Transverse colon (tissue), 4 donors: Measurements from ENCODE around the gene TNNI3K. TPM values are rescaled to one million over a fixed set of nuclear protein-coding genes. Genes with fewer than 3 reads are reported as not detected.

Source experiments
- DNase-seq: peaks from one replicate; pipeline ENCODE4 v3.0.0-alpha.2; 2019
- H3K27ac ChIP-seq, 4 donors: fragments of 200-600 bp; sonication (generic); 2 replicates each; pipeline ENCODE4 v1.5.1; 2016 to 2018; ENCODE audit warnings: inconsistent platforms in 4 of 4
- H3K27me3 ChIP-seq: fragments of 200-600 bp; sonication (generic); 2 replicates; pipeline ENCODE4 v1.5.1; 2017; ENCODE audit warnings: inconsistent platforms
- H3K36me3 ChIP-seq, 4 donors: fragments of 200-600 bp; sonication (generic); 2 replicates each; pipeline ENCODE4 v1.5.1; 2017 to 2019; ENCODE audit warnings: inconsistent platforms in 4 of 4
- H3K4me1 ChIP-seq, 4 donors: fragments of 200-600 bp; sonication (generic); 2 replicates each; pipeline ENCODE4 v1.5.1; 2017 to 2020; ENCODE audit warnings: inconsistent platforms in 4 of 4
- H3K4me3 ChIP-seq, 4 donors: fragments of 200-600 bp; sonication (generic); 1 replicate in 1 of 4; 2 replicates in 3 of 4; pipeline versions ENCODE4 v1.5.1 to v1.6.1; 2017 to 2019; ENCODE audit warnings: inconsistent platforms in 4 of 4
- H3K9me3 ChIP-seq, 2 donors: fragments of 200-600 bp; sonication (generic); 2 replicates each; pipeline ENCODE4 v1.5.1; 2017 to 2019; ENCODE audit warnings: inconsistent platforms in 2 of 2
- CTCF ChIP-seq, 5 experiments: fragments of 200-600 bp in 3 of 5; fragments of 450-650 bp in 2 of 5; sonication (generic) in 3 of 5; IDR thresholded peaks; 1 replicate in 2 of 5; 2 replicates in 3 of 5; pipeline ENCODE4 v1.5.1; 2016 to 2017; ENCODE audit warnings: antibody characterized with exemption in 5 of 5, inconsistent platforms in 3 of 5, mild to moderate bottlenecking in 2 of 5, moderate library complexity in 1 of 5
- EP300 ChIP-seq: sonication (generic); formaldehyde crosslinking; IDR thresholded peaks from one replicate; pipeline ENCODE4 v1.6.1; 2017; ENCODE audit warnings: antibody characterized with exemption, low read depth
- POLR2A ChIP-seq: fragments of 450-650 bp; IDR thresholded peaks from one replicate; pipeline ENCODE4 v1.6.1; 2016; ENCODE audit warnings: antibody characterized with exemption, mild to moderate bottlenecking, moderate library complexity
- POLR2AphosphoS5 ChIP-seq, 3 donors: sonication (generic); formaldehyde crosslinking; IDR thresholded peaks; one replicate each; pipeline ENCODE4 v1.6.1; 2016; ENCODE audit warnings: antibody characterized with exemption in 3 of 3
- WGBS, 2 donors: methylation state at CpG; one replicate each; pipeline ENCODE4 v1.1.5; 2018; ENCODE audit warnings: low coverage in 1 of 2; 5-methylcytosine and 5-hydroxymethylcytosine counted together
- in situ Hi-C, 4 donors: fragments of 200-750 bp; cut with MboI; loops; one replicate each; pipeline versions ENCODE4 v1.15.0 to v1.15.1; 2017; ENCODE audit warnings: low sequenced_read_pairs in 3 of 4, low pct_ligation_motif_present in 1 of 4, low pct_unique_long_range_greater_than_20kb in 1 of 4
- intact Hi-C: fragments of 100-400 bp; cut with DNase I; formaldehyde crosslinking; loops from one replicate; pipeline ENCODE4 v1.15.1; 2023; ENCODE audit warnings: low total_unique reads
- total RNA-seq, 4 donors: library from RNA; depleted of rRNA; stranded (reverse); fragments of >200 nt; gene quantifications; one replicate each; pipeline ENCODE4 v1.1.0, GENCODE V29; 2016

The TNNI3K gene
- total RNA-seq, 4 donors from 2014 or later, result 0.95 to 14.2 (median 2.9) TPM; not detected in 1

- DNase-seq, result no peak
- Histone ChIP-seq H3K27me3 (no peaks in the 10 kb centered on the region), H3K36me3 (no peaks in the 10 kb centered on the region), H3K27ac (no peak overlapping the region), H3K4me3 (no peak overlapping the region), H3K9me3 (no peaks in the 10 kb centered on the region), H3K4me1 (no peaks in the 10 kb centered on the region)
- in situ Hi-C loops, result no loop called here
- TF ChIP-seq POLR2A (no peak), POLR2AphosphoS5 (IDR thresholded peaks at IDR 0.05) (no peak), EP300 (no peak), CTCF (IDR thresholded peaks at IDR 0.05) (no peak)
- 63 to 75% methylated on average over 1 to 2 of the region's 2 CpGs for WGBS, 2 donors
- intact Hi-C loops, result no loop called here
These were observed 267.7 kb downstream of the TNNI3K start for GRCh38 chr1:74502858-74503257.

GRCh38 chr1:74504125-74504932 lies 269.1 kb downstream of the TNNI3K start:
- in situ Hi-C loops, result no loop called here
- H3K36me3 ChIP-seq, result no peaks in the 10 kb centered on the region
- H3K27ac ChIP-seq, result no peak overlapping the region
- intact Hi-C loops, result no loop called here
- H3K4me3 ChIP-seq, result no peak overlapping the region
- 53% methylated on average over 9 to 15 of the region's 15 CpGs for WGBS, 2 donors
- no peaks in the 10 kb centered on the region for H3K4me1 ChIP-seq
- TF ChIP-seq CTCF (IDR thresholded peaks at IDR 0.05) (peak in 4 of 5 experiments; percentile 26 to 59 (median 48)), POLR2AphosphoS5 (IDR thresholded peaks at IDR 0.05) (no peak)
- DNase-seq, result peak; percentile 27
- no peaks in the 10 kb centered on the region for H3K9me3 ChIP-seq
- H3K27me3 ChIP-seq, result no peaks in the 10 kb centered on the region

GRCh38 chr1:74504933-74505512 lies 269.8 kb downstream of the TNNI3K start:
- no peak overlapping the region for H3K27ac ChIP-seq
- intact Hi-C loops (no loop called here), in situ Hi-C loops (no loop called here)
- no peak for TF ChIP-seq EP300
- no peak for TF ChIP-seq POLR2A
- TF ChIP-seq CTCF (IDR thresholded peaks at IDR 0.05), result no peak
- TF ChIP-seq POLR2AphosphoS5 (IDR thresholded peaks at IDR 0.05), result no peak
- no peaks in the 10 kb centered on the region for H3K36me3 ChIP-seq
- H3K27me3 ChIP-seq, result no peaks in the 10 kb centered on the region
- DNase-seq, result no peak
- WGBS, 2 donors, result 69 to 72% methylated on average over 8 to 11 of the region's 11 CpGs
- H3K4me3 ChIP-seq, result no peak overlapping the region
- no peaks in the 10 kb centered on the region for H3K4me1 ChIP-seq
- H3K9me3 ChIP-seq, result no peaks in the 10 kb centered on the region

GRCh38 chr1:74505928-74506710 lies 270.9 kb downstream of the TNNI3K start:
- TF ChIP-seq POLR2A, result no peak
- TF ChIP-seq EP300, result no peak
- no peak for TF ChIP-seq POLR2AphosphoS5 (IDR thresholded peaks at IDR 0.05)
- TF ChIP-seq CTCF (IDR thresholded peaks at IDR 0.05), result no peak
- H3K27me3 ChIP-seq, result no peaks in the 10 kb centered on the region
- H3K36me3 ChIP-seq, result no peaks in the 10 kb centered on the region
- in situ Hi-C loops (no loop called here), intact Hi-C loops (no loop called here)
- no peaks in the 10 kb centered on the region for H3K9me3 ChIP-seq
- no peak overlapping the region for H3K27ac ChIP-seq
- H3K4me3 ChIP-seq, result no peak overlapping the region
- H3K4me1 ChIP-seq, result no peaks in the 10 kb centered on the region
- WGBS, 2 donors, result 76 to 77% methylated on average over 6 to 8 of the region's 8 CpGs
- DNase-seq, result no peak
